Loucy (cell line): ENCODE measurements around the gene P2RY8.

Experiments
- CTCF ChIP-seq: fragments of 200-600 bp; sonication (generic); conservative IDR thresholded peaks from 2 replicates; pipeline ENCODE4 v1.5.1; 2014; ENCODE audit warnings: mild to moderate bottlenecking, antibody characterized with exemption, low read length
- EZH2phosphoT487 ChIP-seq: fragments of 200-600 bp; IDR thresholded peaks from 2 replicates; pipeline ENCODE4 v1.6.1; 2018; ENCODE audit warnings: antibody characterized with exemption, mild to moderate bottlenecking, moderate library complexity, borderline replicate concordance

GRCh38 chrX:1450361-1451161 lies 86.4 kb downstream of the P2RY8 start:
- TF ChIP-seq CTCF: no peak
- TF ChIP-seq EZH2phosphoT487: no peak
